HG02885 (cell line): ENCODE data around the gene DPM2.

Source experiments
- ATAC-seq: cut with Tn5 transposase; IDR thresholded peaks from one replicate; pipeline ENCODE4 v1.9.1; 2021; ENCODE audit warnings: mild to moderate bottlenecking; ENCODE audit not compliant: unreplicated experiment, poor library complexity

Gene DPM2, protein sequence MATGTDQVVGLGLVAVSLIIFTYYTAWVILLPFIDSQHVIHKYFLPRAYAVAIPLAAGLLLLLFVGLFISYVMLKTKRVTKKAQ

GRCh38 chr9:127937388-127938297, at the start of gene DPM2:
Gene DPM2, minus strand, starts transcription at chr9:127937854. Its CDS starts 34 bp downstream, at chr9:127937820.
- ATAC-seq: peak; percentile 93

DNA sequence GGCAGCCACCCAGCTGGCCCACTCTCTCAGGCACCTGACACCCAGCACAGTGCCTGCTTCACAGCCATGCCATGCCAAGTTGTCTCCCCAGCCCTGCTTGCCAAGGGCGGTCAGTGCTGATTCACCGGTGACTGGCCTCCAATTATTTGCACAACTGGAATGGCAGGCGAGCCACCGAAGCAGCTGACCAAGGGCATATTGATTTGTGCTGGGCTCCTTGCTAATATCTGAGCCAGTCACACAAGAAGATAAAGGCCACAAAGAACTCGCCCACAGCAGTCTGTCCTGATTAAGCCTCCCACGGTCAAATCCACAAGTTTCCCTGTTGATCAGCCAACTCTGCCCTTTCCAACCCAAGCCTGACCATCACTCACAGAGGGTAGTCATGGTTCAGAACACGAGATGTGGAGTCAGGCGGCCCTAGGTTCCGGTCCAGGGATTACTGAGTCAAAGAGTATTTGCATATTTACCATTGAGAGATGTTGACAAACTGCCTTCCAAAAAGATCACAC, 49.5 kb upstream of the DPM2 start:
- no peak for ATAC-seq

- ATAC-seq: no peak
These were observed 47.4 kb upstream of the DPM2 start for GRCh38 chr9:127985011-127985410.

GRCh38 chr9:127983847-127984289, 46.2 kb upstream of the DPM2 start:
- ATAC-seq: peak; percentile 31

- no peak for ATAC-seq
These were observed 45.3 kb upstream of the DPM2 start for GRCh38 chr9:127982912-127983311.

DNA sequence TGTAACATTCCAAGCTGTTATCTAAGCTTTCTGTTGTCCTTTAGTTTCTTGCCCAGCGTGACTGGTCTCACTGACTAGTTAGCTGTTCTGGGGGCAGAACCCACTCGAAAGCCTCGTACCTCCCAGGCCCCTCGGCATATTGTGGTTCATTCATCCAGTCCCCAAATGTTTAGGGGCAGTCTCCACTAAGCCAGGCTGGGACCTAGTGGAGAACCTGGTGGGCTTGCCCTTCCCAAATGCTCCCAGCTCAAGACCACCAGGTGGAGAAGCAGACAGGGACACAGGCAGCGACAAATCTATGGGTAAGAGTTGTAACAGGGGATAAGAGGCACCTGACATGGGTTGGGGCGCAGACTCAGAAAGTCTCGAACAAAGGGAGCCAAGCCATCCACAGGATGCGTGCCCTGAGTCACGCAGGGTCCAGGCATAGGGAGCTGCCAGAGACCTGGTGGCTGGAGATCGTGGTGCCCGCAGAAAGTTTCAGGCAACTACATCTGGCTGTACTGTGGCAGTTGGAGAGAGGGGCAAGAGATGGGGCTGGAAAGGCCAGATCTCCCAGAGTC, 44.0 kb upstream of the DPM2 start:
- no peak for ATAC-seq

DNA sequence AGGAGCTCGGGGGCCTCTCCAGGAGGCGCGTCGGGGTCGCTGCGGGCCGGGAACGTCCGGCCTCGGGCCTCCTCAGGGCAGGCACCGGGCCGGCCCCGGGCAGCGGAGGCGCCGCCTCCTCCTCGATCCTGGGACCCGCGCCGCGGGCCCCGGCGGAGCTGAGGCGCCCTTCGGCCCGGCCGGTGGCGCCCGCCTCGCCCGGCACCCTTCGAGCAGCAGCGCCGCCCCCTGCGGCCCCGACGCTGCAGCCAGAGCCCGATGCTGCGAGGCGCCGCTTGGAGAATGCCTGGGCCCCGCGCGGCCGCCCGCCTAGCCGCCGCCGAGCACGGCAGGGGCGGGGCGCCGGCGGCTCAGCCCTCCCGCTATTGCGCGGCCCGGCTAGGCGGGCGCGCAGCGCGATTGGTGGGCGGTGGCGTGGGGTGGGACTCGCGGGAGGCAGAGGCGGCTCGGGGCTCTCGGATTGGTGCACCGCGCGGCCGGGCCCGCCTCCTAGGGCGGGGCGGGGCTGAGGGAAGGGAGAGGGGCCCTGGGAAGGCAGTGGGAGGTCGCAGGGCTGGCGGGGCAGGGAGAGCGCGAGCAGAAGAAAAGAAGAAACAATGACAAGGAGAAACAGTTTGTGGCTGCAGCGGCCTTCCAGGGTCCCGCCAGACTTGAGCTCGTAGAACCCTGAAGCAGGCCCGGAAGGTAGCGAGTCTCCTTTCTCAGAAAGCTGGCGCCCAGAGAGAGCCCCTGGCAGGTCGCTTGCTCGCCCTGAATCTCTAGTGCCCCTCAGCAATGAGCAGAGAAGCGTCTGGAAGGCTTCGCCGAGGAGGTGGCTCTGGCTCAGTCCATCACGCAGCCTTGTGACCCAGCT, 43.3 kb upstream of the DPM2 start, which contains the start of gene EEIG1:
TSS of gene EEIG1 (minus strand) at position 284 of the 853 bp plus-strand sequence. CDS start 852 bp downstream, outside the sequence.
- peak; percentile 81 for ATAC-seq

DNA sequence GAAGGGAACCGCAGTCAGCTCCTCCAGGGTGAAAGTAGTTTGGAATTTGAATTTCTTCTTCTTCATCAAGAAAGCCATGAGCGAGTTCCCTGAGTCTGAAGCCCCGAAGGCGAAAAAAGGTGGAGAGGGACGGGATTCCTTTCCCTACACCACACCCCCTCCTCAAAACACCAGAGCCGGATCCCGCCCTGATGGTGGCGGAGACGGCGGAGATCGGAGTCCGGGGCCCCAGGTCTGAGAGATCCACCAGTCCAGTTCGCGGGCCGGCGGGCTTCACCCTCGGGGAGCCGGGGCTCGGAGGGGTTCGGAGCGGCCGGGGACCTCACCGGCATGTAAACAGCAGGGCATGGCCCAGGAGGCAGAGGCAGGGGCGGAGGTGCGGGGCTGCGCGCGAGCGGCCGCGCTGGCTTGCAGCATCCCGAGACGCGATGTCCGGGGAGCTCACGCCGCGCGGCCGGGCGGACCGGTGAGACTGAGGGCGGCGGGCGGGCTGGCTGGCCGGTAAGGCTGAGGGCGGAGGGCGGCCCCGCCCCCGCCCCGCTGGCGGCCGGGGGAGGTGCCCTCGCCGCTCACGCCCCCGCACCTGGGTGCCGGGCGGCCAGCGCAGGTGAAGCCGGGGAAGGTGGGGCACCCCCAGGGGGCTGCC, 42.5 kb upstream of the DPM2 start:
- ATAC-seq: peak; percentile 37

- ATAC-seq: no peak
These were observed 41.8 kb upstream of the DPM2 start for GRCh38 chr9:127979333-127980059.

GRCh38 chr9:127979015-127979332, 41.3 kb upstream of the DPM2 start:
- no peak for ATAC-seq

DNA sequence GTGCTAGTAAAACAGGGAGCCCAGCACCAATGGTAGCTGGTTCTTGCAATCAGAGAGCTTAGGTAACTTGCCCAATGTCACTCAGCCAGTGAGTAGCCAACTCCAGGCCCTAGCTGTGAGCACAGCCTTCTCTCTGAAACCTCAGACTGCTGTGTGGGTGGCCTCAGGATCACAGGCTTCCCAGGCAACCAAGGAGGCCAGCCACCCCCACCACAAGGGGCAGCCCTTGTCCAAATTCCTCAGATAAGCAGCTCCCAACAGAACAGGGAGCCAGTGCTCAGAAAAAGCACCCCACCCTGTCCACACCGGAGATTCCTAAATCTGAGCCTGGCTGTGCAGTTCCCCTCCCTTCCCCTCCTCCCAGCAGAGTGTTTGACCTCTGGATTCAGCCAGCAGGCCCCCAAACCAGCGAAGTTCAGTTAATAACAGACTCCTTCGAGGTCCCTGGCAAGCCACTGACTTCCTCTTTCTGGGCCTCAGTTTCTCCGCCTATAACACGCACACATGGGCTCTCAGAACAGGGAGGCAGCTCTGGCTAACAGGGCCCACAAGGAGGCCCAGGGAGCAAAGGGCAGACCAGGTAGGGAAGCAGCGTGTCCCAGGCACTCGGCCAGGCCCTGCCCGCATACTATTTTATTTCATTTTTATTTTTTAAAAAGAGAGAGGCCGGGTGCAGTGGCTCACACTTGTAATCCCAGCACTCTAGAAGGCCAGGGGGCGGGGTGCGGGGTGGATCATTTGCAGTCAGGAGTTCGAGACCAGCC, 40.4 kb upstream of the DPM2 start:
- no peak for ATAC-seq

GRCh38 chr9:127977009-127977883, 39.6 kb upstream of the DPM2 start:
- no peak for ATAC-seq

DNA sequence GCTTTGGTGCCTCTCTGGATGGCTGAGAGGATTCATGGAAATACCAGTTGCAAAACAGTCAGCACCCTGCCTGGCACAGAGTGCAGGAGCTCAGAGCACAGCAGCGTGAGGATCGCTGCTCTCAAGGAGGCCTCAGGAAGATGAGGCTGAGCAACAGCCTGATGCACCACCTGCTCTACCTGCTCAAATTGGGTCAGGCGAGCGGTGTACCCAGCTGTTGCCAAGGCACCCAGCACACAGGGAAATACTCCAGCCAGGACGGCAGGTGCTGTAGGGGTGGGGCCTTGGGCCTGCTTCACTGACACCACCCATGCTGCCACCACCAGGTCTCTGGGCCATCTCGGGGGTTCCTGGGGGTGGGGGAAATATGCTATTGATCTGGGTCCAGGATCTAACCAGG, 38.8 kb upstream of the DPM2 start:
- ATAC-seq: no peak

GRCh38 chr9:127975376-127976315, 38.0 kb upstream of the DPM2 start:
- no peak for ATAC-seq

GRCh38 chr9:127974769-127975261, 37.2 kb upstream of the DPM2 start:
- no peak for ATAC-seq

DNA sequence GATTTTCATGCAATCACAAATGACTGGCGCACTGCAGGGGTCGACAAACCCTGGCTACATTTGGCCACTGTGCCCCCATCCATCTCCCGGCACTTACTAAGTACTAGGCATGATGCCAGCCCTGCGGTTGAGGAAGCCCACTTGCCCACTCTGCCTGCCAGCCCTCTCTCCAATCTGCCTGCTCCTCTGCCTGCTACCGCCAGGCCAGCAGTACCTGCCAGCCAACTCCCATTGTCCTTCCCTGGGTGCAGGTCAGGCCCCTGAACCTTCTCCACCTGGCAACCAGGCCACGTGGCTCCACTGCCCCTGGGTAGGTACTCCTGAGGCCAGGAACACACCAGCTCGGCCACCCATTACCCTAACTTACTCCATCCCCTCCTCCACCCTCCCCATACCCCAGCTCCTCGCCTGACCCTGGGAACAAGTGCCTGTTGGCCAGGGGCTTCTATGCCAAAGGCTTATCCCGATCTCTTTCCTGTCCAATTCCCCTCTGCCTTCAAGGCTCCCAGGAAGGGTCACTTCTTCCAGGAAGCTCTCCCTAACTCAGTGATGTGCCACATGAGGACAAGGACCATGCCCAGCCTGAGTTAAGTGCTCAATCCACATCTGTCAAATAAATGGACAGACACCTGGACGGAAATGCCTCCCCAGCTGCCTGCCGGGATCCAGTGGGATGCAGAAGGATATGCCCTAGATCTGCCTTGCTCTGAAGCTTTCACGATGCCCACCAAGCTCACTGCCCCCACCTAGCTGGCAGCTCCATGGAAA, 36.5 kb upstream of the DPM2 start:
- no peak for ATAC-seq
